Measurements from ENCODE around the gene SPECC1. TPM values are rescaled to one million over a fixed set of nuclear protein-coding genes. Genes with fewer than 3 reads are reported as not detected.

Gene SPECC1
- total and polyA plus RNA-seq, 9 of the 15 experiments (the other 6 are each of a cell fraction or from before 2014, with no cell fraction given) = 2.4 to 19.6 (median 14.7) TPM

DNA sequence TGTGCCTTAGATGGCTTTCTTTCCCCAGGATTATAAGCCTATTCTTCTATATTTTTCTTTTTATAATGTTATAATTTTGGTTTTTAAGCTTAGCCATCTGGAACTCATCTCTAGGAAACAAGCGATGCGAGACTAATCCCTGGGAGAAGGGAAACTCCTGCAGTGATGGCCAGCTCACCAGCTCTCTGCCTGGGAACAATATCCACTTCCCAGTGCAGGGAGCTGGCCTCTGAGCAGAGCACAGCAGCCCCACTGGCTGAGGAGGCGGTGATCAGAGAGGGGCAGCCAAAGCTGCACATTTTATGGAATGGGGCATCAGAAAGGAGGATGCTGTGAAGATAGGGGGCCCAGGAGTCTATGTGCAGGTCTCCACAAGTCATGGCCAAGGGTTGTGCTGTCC lies 274.9 kb downstream of the SPECC1 start (continued):
- no peak for TF ChIP-seq TBL1XR1 (IDR thresholded peaks at IDR 0.05; ENCODE audit: low read length in 2 of 2)
- no peak for TF ChIP-seq MEF2D (tag; conservative IDR thresholded peaks at IDR 0.05; ENCODE audit: low read depth)

DNA sequence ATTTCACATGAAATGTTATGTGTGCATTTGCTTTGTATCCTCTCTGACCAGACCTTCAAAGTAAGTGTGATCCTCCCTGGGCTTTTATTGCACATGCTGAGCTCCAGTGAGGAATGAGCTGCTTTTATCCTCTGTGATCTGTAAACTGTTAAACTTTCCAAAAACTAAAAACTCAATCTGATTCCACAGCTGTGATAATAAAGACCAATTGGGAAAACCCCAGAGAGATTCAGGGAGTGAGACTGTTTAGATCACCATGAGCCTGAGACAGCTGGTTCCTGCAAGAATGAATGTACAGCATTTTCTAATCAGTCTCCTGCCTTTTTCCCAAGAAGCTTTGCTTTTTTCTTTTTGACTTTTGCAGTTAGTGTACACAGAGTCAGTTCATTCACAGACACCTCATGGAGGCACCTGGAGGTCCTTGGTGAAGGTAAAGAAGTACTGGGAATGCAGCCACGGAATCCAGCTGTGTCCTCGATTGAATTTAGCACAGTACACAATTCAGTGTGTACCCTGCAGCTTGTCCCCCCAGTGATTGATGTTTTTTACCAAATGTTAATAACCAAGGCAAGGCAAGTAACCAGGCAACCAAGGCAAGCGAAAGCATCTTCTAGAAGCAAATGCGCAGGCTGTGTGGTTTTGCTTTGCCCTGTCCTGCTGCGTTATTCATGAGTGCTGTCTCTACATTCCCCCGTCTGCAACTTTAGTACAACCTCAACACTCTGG lies 275.6 kb downstream of the SPECC1 start:
- ChIA-PET POLR2A (no interaction called here), CTCF (ENCODE audit: low intra/inter-chr PET ratio) (no interaction called here)
- Histone ChIP-seq H3K9ac (ENCODE audit: insufficient read depth in 1 of 2, low read depth in 2 of 2, low read length in 2 of 2) (no peak overlapping the region), H4K20me1 (replicated peaks; ENCODE audit: control insufficient read depth, insufficient read depth, low read length) (no peaks in the 10 kb centered on the region), H3K9me3 (replicated peaks; ENCODE audit: control insufficient read depth, insufficient read depth, low read depth, low read length) (no peaks in the 10 kb centered on the region), H3K9me1 (ENCODE audit: control insufficient read depth, insufficient read depth, low read length) (no peaks in the 10 kb centered on the region), H3K4me3 (no peak overlapping the region), H3K4me1 (replicated peaks in 1 of 2; ENCODE audit: control insufficient read depth in 2 of 2, insufficient read depth in 2 of 2, low read length in 2 of 2) (no peaks in the 10 kb centered on the region; a peak in 1 of 5 replicates), H3K27me3 (ENCODE audit: control insufficient read depth in 2 of 2, insufficient read depth in 2 of 2, low read length in 2 of 2) (no peaks in the 10 kb centered on the region), H3K36me3 (ENCODE audit: control insufficient read depth, insufficient read depth, low read length) (no peaks in the 10 kb centered on the region), H3K79me2 (ENCODE audit: control insufficient read depth, insufficient read depth, low read length) (no peaks in the 10 kb centered on the region), H2AFZ (ENCODE audit: low read depth, low read length) (no peak overlapping the region), H3K27ac (ENCODE audit: extremely low read depth, low read depth, low read length) (no peak overlapping the region), H3K4me2 (ENCODE audit: insufficient read depth, low read length) (no peak overlapping the region)
- BruUV-seq (replicated peaks) = no TSS peak
- in situ Hi-C loops (cut with MboI) (no loop called here), intact Hi-C loops (cut with micrococcal nuclease) (no loop called here)
- no peak for DNase-seq (ENCODE audit: extremely low read depth in 1 of 4, low spot score in 3 of 4)
- FAIRE-seq = no peak
- no peak for ATAC-seq
- TF ChIP-seq ZNF133 (CRISPR knock-in tag; IDR thresholded peaks at IDR 0.05) = no peak
- no peak for TF ChIP-seq MTA1 (IDR thresholded peaks at IDR 0.05; ENCODE audit: borderline replicate concordance)
- 76% methylated on average over 4 of the region's 6 CpGs for WGBS (ENCODE audit: insufficient coverage, low coverage, missing lambda C conversion rate)

DNA sequence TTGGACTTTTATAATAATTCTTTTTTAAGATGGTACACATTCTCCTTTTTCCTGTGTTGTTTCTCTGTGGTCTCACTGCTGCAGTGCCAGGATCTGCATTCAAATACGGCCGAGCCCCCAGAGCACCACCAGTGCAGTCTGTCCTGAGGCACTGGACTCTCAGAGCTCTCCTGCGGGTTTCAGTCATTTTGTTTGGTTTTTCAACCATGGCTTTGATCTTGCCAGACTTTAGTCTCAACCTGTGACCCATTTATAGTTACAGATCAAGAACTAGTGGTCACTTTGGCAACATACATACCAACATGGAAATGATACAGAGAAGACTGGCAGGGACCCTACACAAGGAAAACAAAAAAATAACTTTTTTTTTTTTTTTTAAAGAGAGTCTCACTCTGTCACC lies 280.8 kb downstream of the SPECC1 start:
- POLR2A ChIA-PET = no interaction called here
- no peak overlapping the region for H3K4me2 ChIP-seq (ENCODE audit: insufficient read depth, low read length)
- no TSS peak for BruUV-seq (replicated peaks)
- in situ Hi-C loops (cut with MboI) = no loop called here
- no peaks in the 10 kb centered on the region for H3K79me2 ChIP-seq (ENCODE audit: control insufficient read depth, insufficient read depth, low read length)
- no peaks in the 10 kb centered on the region for H3K27me3 ChIP-seq (ENCODE audit: control insufficient read depth in 2 of 2, insufficient read depth in 2 of 2, low read length in 2 of 2)
- no peak overlapping the region for H3K27ac ChIP-seq (ENCODE audit: extremely low read depth, low read depth, low read length)
- FAIRE-seq (no peak), DNase-seq (ENCODE audit: extremely low read depth in 1 of 4, low spot score in 3 of 4) (no peak), ATAC-seq (no peak)
- no peak overlapping the region for H3K9ac ChIP-seq (ENCODE audit: insufficient read depth in 1 of 2, low read depth in 2 of 2, low read length in 2 of 2)
- no peaks in the 10 kb centered on the region for H3K36me3 ChIP-seq (ENCODE audit: control insufficient read depth, insufficient read depth, low read length)
- no peaks in the 10 kb centered on the region for H3K9me3 ChIP-seq (replicated peaks; ENCODE audit: control insufficient read depth, insufficient read depth, low read depth, low read length)
- peaks cover 0 to 9% of the 10 kb centered on the region in 2 experiments; a peak in 3 of 5 replicates for H3K4me1 ChIP-seq (replicated peaks in 1 of 2; ENCODE audit: control insufficient read depth in 2 of 2, insufficient read depth in 2 of 2, low read length in 2 of 2)
- intact Hi-C loops (cut with micrococcal nuclease) = no loop called here
- H3K4me3 ChIP-seq = no peak overlapping the region
- H3K9me1 ChIP-seq (ENCODE audit: control insufficient read depth, insufficient read depth, low read length) = no peaks in the 10 kb centered on the region
- no peaks in the 10 kb centered on the region for H4K20me1 ChIP-seq (replicated peaks; ENCODE audit: control insufficient read depth, insufficient read depth, low read length)
- WGBS (ENCODE audit: insufficient coverage, low coverage, missing lambda C conversion rate) = 95% methylated on average over 3 of the region's 3 CpGs
- no peak overlapping the region for H2AFZ ChIP-seq (ENCODE audit: low read depth, low read length)
- CTCF ChIA-PET (ENCODE audit: low intra/inter-chr PET ratio) = no interaction called here
- no peak for TF ChIP-seq PTBP1 (IDR thresholded peaks at IDR 0.05; ENCODE audit: low read depth, low read length)
- no peak for TF ChIP-seq CBX5 (IDR thresholded peaks at IDR 0.05; ENCODE audit: borderline replicate concordance, low read depth)
- no peak for TF ChIP-seq ETV1 (tag; conservative IDR thresholded peaks at IDR 0.05; ENCODE audit: low read depth)
- no peak for TF ChIP-seq MTA2 (IDR thresholded peaks at IDR 0.05; ENCODE audit: low read depth)
- TF ChIP-seq KAT2B (IDR thresholded peaks at IDR 0.05; ENCODE audit: low read depth, low read length) = no peak
- no peak for TF ChIP-seq ZFP1 (CRISPR knock-in tag; IDR thresholded peaks at IDR 0.05)
- no peak for TF ChIP-seq DNMT1 (IDR thresholded peaks at IDR 0.05)
- TF ChIP-seq, protein P1, sequence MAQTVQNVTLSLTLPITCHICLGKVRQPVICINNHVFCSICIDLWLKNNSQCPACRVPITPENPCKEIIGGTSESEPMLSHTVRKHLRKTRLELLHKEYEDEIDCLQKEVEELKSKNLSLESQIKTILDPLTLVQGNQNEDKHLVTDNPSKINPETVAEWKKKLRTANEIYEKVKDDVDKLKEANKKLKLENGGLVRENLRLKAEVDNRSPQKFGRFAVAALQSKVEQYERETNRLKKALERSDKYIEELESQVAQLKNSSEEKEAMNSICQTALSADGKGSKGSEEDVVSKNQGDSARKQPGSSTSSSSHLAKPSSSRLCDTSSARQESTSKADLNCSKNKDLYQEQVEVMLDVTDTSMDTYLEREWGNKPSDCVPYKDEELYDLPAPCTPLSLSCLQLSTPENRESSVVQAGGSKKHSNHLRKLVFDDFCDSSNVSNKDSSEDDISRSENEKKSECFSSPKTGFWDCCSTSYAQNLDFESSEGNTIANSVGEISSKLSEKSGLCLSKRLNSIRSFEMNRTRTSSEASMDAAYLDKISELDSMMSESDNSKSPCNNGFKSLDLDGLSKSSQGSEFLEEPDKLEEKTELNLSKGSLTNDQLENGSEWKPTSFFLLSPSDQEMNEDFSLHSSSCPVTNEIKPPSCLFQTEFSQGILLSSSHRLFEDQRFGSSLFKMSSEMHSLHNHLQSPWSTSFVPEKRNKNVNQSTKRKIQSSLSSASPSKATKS (CRISPR knock-in tag; IDR thresholded peaks at IDR 0.05) = no peak
- no peak for TF ChIP-seq XRCC5 (IDR thresholded peaks at IDR 0.05; ENCODE audit: low read depth, low read length)
- TF ChIP-seq ZNF324 (CRISPR knock-in tag; IDR thresholded peaks at IDR 0.05) = no peak
